ENCODE data around the gene SLC22A16.

Gene SLC22A16

DNA sequence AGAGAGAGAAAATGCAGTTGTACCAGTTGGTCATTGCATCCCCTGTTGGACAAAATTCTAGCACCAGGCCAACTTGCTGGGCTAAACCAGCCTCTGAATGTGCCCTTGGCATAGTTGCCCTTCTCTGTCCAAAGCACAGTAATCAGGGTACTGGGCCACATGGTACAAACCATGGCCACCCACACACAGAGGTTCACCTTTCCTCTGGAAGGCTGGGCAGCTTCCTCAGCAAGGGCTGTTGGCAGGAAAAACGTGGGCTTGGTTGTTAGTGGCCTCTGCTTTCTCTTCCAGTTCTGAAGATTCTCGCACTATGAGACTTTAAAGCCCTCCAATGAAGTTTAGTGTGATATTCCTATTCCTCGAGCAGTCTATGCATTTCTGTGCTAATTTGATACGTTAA is 61.7 kb downstream of the SLC22A16 start:
- Histone ChIP-seq H3K4me3 (ENCODE audit: low read depth, low read length) (no peak overlapping the region), H3K27ac (no peak overlapping the region), H3K36me3 (replicated peaks) (no peaks in the 10 kb centered on the region), H3K27me3 (replicated peaks) (no peaks in the 10 kb centered on the region)
- in situ Hi-C loops (cut with HindIII; ENCODE audit: low pct_ligation_motif_present, low sequenced_read_pairs), result no loop called here
- no peak for TF ChIP-seq CTCF (IDR thresholded peaks at IDR 0.05; ENCODE audit: low read depth, low read length, missing control alignments)
- DNase-seq, result no peak

- DNase-seq, result no peak
- H3K27ac ChIP-seq, result no peak overlapping the region
- H3K27me3 ChIP-seq (replicated peaks), result no peaks in the 10 kb centered on the region
- no peak overlapping the region for H3K4me3 ChIP-seq (ENCODE audit: low read depth, low read length)
- no peak for TF ChIP-seq CTCF (IDR thresholded peaks at IDR 0.05; ENCODE audit: low read depth, low read length, missing control alignments)
- H3K36me3 ChIP-seq (replicated peaks), result no peaks in the 10 kb centered on the region
- in situ Hi-C loops (cut with HindIII; ENCODE audit: low pct_ligation_motif_present, low sequenced_read_pairs), result no loop called here
Measured at GRCh38 chr6:110412360-110412759, 64.1 kb downstream of the SLC22A16 start.

DNA sequence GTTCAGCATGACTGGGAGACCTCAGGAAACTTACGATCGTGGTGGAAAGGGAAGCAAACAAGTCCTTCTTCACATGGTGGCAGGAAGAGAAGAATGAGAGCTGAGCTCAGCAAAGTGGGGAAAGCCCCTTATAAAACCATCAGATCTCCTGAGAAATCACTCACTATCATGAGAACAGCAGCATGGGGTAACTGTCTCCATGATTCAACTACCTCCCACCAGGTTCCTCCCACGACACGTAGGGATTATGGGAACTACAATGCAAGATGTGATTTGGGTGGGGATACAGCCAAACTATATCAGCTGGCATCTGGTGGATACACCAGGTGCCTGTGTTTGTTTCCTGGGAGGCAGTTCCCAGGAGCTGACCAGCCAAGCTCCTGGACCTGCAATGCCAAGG is 65.9 kb downstream of the SLC22A16 start:
- no peak for TF ChIP-seq CTCF (IDR thresholded peaks at IDR 0.05; ENCODE audit: low read depth, low read length, missing control alignments)
- DNase-seq, result no peak
- in situ Hi-C loops (cut with HindIII; ENCODE audit: low pct_ligation_motif_present, low sequenced_read_pairs), result no loop called here

GRCh38 chr6:110409794-110410193 is 66.6 kb downstream of the SLC22A16 start:
- H3K4me3 ChIP-seq (ENCODE audit: low read depth, low read length), result no peak overlapping the region
- DNase-seq, result no peak
- no peaks in the 10 kb centered on the region for H3K36me3 ChIP-seq (replicated peaks)
- no peak overlapping the region for H3K27ac ChIP-seq
- no peaks in the 10 kb centered on the region for H3K27me3 ChIP-seq (replicated peaks)
- in situ Hi-C loops (cut with HindIII; ENCODE audit: low pct_ligation_motif_present, low sequenced_read_pairs), result no loop called here
- TF ChIP-seq CTCF (IDR thresholded peaks at IDR 0.05; ENCODE audit: low read depth, low read length, missing control alignments), result no peak

More for the DNA sequence above, 65.9 kb downstream of the SLC22A16 start:
- no peaks in the 10 kb centered on the region for H3K27me3 ChIP-seq (replicated peaks)
- H3K36me3 ChIP-seq (replicated peaks), result no peaks in the 10 kb centered on the region
- no peak overlapping the region for H3K27ac ChIP-seq
- no peak overlapping the region for H3K4me3 ChIP-seq (ENCODE audit: low read depth, low read length)

DNA sequence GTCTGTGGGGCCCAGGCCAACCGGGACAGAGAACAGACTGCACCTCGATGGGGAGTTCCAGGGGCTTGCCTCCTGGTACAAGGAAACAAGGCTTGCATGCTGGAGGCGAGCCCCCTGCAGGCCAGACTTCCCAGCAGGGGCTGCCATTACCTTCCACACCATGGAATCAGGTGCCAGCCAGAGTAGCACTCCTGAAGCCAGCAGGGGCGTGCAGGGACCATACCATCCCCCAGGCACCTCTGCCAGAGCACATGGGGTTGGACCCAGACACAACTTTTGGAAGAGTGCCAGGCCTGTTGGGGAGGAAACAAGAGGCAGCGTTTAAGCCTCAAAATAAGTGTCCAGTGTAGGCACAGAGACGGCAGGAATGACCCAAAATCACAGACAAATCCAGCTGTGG is 67.5 kb downstream of the SLC22A16 start:
- no peak overlapping the region for H3K4me3 ChIP-seq (ENCODE audit: low read depth, low read length)
- no peak for DNase-seq
- H3K27me3 ChIP-seq (replicated peaks), result no peaks in the 10 kb centered on the region
- TF ChIP-seq CTCF (IDR thresholded peaks at IDR 0.05; ENCODE audit: low read depth, low read length, missing control alignments), result peak; percentile 28
- in situ Hi-C loops (cut with HindIII; ENCODE audit: low pct_ligation_motif_present, low sequenced_read_pairs), result no loop called here
- no peaks in the 10 kb centered on the region for H3K36me3 ChIP-seq (replicated peaks)
- no peak overlapping the region for H3K27ac ChIP-seq

- H3K27me3 ChIP-seq (replicated peaks), result no peaks in the 10 kb centered on the region
- H3K4me3 ChIP-seq (ENCODE audit: low read depth, low read length), result no peak overlapping the region
- in situ Hi-C loops (cut with HindIII; ENCODE audit: low pct_ligation_motif_present, low sequenced_read_pairs), result no loop called here
- H3K36me3 ChIP-seq (replicated peaks), result no peaks in the 10 kb centered on the region
- no peak for TF ChIP-seq CTCF (IDR thresholded peaks at IDR 0.05; ENCODE audit: low read depth, low read length, missing control alignments)
- no peak for DNase-seq
- no peak overlapping the region for H3K27ac ChIP-seq
Measured at GRCh38 chr6:110404607-110405006, 71.8 kb downstream of the SLC22A16 start.
